HG03558 (cell line): Measurements from ENCODE around the gene ATP10A.

Experiments used
- ATAC-seq: cut with Tn5 transposase; IDR thresholded peaks from one replicate; pipeline ENCODE4 v1.9.1; 2021; ENCODE audit warnings: moderate number of reproducible peaks; ENCODE audit not compliant: unreplicated experiment; ENCODE audit errors: extremely low read depth

ATP10A gene

DNA sequence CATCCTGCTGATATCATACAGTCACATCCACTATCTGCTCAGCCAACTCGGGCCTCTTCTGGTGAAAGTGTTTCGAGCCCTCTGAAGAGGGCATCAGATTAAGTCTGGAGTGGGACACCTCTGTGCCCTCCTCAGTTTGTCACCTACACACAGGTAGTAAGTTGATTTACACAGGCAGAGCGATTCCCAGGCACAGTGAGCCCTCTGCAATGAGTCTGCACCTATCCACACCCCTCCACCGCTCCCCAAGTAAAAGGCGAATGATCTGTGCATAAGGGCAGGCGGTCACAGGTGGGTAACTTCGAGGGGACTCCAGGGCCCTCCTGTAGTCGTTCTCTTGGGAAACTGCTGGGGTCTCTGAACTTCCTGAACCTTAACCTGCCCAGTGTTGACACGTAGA lies 152.0 kb downstream of the ATP10A start:
- no peak for ATAC-seq

DNA sequence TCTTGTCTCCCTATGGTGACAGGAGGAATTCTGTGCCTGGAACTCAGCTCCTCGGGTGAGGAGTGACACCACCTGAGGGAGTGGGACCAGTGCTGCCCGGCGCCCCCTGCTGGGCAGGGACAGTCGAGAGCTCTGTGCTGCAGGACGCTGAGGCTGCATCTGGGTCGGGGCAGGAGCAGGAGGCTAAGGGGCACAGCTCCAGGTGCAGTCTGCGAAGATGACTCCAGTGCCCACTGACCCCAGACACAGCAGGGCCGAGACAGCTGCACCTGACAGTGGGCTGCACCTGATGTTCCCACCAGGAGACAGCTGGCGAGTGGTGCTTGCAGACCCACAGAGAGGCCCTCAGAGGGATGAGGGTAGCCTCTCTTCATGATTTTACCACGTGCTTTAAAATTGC lies 152.9 kb downstream of the ATP10A start:
- ATAC-seq, result no peak

DNA sequence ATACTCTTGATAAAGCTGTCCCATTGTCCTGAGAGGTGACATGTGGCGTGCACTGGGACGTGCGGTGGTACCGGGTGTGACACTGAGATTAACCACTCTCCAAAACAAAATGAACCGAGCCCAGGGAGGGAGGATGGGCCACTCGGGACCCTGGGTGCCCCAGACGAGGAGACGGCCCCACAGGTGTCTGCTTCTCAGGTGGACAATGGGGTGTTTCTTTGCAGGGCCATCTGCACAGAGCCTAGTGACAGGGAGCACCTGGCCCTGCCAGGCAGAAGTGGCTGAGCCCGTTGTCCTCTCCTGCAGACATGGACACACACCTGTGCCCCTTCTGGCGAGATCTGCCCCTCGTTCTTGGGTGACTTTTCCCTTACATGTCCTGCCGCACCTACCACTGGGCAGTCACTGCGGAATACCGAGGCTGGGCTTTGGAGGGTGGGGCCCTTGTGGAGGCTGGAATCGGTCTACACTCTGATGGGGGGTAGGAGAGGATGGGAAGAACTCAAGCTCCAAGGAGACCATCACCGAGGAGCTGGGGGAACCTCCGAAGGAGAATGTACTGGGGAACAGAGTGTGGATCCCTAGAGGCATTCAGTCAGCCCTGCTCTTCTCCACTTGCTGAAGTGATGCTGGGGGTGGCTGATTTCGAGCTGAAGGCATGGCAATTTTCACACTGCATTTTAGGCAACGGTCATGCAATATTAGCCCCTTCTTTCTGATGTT lies 153.5 kb downstream of the ATP10A start:
- no peak for ATAC-seq

DNA sequence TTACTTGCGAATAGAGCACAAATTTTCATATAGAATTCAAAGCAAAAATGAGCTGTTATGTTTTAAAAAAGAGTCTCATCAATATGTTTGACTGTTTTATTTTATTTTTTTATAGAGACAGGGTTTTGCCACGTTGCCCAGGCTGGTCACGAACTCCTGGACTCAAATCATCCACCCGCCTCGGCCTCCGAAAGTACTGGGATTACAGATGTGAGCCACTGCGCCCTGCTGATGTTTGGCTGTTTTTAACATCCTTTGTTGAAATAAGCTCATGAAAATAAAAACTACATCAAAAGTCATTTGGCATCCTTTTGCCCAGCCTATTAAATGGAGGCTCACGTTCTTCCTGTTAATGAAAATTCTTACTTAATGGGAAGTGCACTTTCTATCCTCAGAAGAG lies 154.7 kb downstream of the ATP10A start:
- no peak for ATAC-seq

DNA sequence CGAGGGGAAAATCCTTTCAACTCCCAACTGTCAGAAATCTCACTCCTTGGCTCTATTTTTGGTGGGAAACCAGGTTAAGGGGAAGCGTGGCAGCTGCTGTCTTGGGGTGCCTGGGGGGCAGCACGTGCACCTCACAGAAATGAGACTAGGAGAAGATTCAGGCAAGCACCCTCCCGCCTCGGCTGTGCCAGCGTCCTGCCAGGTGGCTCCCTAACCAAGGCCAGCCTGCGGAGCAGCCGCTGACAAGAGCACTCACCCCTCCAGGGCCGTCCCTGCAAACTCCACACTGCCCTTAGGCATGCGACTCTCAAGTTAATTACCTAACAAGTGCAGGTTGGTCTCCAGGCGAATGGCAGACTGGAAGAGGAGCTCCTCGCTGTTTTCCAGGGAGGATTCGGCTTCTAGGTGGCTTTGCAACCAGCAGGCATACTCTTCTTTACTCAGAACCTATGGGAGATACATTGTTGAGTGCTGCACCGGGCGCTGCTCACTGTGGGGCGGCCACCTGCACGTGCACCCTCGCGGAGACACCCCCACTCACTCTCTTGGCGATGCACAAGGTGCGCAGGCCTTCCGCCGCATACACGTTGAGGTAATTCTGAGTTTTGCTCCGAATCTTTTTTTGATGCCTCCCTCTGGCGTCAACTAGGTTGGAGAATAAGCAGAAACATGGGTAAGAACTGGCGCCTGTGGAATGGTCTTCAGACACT lies 155.3 kb downstream of the ATP10A start:
- no peak for ATAC-seq

DNA sequence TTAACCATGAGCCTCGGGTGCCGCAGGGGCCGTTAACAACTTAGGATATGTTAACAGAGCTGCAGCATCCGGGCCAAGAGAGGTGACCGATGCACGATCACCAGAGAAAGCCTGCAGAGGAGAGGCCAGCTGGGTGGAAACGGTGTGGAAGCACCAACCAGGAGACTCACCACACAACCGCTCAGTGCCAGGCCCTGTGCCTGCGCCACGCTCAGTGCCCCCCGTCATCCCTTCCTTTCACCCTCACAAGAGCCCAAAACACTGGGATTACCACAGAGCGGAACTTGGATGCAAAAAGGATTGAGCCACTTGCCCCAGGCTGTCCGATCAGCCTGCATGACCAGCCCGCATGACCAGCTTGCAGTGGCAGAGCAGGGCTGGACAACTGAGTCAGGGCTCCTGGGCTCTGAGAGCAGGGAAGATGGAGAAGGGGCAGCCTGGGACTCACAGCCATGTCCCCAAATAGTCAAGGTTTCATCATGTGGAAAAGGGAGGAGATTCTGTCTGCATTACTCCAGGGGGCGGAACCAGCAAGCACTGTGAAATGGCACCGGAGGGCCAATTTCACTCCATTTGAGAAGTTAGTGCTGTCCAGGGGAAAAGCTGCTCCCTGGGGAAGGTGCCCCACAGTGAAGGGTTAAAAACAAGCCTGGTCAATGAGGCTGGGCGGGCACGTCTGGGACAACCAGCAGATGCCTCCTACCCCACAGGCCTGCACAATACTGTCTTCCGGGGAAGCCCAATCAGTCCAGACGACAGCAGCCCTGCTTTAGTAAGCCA lies 156.8 kb downstream of the ATP10A start:
- no peak for ATAC-seq

DNA sequence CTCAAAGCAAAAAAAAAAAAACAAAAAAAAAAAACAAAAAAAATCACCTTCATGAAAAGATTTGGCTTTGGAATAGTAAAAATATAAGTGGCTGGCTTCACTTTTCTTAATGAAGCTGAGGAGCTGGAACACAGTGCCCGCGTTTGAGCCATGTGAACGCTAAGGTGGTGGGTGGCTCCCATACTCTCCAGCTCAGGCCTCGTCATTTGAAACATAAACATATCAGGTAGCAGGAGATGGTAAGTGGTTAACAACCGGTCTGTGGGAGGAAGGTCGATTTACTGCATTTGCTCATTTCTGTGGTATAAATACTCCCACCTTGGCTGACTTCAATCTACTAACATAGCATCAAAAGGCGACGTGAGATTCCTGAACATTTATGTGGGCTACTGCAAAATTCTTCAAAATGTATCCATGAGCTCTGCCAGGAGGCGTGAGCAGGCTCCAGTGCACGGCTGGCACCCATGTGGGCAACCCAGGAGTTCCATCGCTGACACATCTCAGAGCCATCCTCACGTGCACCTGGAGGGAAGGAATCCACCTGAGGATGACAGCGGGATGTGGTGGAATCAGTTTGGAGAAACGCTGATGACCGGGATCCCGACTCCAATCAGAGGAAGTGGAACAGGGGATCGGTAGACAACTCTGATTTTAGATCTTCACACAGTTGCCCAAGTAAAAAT lies 157.6 kb downstream of the ATP10A start:
- ATAC-seq, result no peak

DNA sequence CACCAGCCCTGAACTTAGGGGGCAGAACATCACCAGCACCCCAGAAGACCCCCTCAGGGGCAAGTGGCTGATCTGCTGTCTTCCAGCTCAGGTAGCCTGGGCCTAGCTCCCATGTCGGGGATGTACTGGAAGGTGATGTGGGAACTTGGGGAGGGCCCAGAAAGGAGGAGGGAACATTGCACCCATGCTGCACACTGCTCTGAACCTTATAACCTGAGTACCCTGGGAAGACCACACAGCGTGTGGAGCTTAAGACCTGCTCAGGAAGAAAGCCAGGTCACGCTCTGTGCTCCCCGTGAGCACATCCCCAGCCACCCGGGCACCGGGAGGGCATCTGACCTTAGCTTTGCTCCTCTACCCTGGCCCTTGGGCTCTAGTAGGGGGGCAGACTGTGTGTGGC lies 159.4 kb downstream of the ATP10A start:
- no peak for ATAC-seq

DNA sequence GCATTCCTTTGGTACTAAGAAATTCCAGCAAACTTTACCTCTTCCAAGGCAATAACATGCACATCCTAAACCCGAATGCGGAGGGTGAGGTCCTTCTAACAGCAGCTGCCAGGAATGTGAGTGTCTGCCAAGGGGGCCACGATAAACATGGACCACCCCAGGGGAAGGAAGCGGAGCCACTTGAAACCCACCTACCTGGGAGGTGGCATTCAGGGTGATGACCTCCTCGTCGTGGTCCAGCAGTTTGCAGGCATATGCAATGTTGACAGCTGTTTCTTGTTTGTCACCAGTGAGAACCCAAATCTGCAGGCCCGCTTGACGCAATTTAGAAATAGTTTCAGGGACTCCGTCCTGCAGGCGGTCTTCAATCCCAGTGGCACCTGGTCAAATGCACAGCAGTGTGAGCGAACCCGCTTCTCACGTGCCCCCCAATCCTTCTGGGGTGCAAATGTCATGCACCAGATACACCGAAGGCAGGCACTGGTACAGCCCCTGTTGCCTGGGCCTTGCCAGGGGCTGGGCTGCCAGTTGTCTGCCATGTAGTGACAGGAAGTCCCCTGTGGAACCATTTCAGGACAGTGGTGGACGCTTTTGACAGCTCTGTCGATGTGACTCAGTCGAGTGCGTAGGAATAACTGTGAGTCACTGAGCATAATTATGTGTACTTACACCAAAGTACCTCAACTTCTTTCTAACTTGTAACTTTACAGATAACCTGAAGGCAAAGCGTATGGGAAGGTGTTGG lies 161.2 kb downstream of the ATP10A start:
- no peak for ATAC-seq

DNA sequence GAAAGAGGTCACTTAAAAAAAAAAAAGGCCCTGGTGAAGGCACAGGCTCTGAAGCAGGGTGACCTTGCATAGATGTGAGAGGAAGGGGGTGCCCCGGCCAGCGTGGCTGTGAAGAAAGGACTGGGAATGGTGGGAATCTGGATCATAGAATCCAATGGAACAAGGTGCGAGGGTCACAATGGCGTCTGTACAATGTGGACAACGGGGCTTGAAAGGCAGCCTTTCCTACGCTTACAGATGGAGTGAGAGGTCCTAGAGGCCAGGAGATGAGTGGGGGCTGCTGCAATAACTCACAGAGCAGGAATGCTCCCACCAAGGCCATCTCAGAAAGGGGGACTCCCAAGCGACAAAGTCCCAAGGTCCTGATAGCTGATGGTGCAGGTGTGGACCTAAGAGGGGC lies 162.2 kb downstream of the ATP10A start:
- no peak for ATAC-seq

DNA sequence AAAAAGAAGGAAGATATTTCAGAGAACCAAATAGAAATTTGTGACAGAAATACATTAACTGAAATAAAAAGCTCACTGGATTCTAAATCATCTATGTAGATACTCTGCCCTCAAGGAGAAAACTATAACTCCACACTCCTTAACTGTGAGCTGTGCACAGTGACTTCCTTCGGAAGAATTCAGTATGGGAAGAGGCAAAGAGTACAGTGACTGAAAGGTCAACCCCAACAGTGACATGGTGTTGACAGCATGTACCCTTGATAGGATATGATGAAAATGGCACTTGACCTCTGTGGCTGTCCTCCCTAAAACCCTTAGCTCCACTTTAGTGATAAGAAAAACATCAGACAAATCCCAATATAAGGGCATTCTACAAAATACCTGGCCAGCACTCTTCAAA lies 165.5 kb downstream of the ATP10A start:
- no peak for ATAC-seq

DNA sequence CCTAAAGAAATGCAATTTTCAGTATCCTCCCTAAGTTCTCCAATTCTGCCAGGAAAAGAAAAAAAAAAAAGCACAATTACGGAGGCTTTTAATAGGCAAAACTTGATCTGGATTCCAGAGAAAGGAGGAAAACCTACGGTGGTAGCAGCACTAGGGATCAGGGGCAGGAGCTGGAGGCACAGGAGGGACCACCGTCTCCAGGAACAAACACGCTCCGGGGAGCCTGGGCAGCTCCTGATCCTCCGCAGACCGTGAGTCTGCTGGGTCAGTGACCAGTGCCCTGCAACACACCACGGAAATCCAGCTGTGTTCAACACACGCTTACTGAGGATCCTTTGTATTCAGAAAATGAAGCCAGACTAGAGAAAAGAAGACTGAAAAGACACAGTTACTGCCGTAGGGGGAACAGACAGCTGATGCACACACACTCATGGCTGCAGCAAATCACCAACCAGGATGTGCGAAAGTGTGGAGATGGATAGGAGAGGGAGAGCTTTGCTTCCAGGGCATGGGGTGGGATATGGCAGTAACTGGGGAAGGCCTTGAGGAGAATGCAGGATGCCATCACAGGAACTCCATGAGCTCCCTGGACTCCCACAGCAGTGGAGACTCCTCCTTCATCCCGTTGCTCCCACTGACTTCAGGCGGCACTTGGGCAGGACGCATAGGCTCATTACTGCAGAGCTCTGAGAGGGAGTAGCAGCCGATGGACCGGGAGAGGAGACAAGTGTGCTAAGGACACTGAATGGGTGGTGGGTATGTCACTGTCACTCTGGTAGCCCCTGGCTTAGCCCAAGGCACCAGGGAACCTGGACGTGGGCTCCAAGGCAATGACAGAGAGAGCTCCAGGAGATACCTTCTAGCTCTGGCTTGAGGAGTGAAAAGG lies 167.0 kb downstream of the ATP10A start:
- no peak for ATAC-seq

DNA sequence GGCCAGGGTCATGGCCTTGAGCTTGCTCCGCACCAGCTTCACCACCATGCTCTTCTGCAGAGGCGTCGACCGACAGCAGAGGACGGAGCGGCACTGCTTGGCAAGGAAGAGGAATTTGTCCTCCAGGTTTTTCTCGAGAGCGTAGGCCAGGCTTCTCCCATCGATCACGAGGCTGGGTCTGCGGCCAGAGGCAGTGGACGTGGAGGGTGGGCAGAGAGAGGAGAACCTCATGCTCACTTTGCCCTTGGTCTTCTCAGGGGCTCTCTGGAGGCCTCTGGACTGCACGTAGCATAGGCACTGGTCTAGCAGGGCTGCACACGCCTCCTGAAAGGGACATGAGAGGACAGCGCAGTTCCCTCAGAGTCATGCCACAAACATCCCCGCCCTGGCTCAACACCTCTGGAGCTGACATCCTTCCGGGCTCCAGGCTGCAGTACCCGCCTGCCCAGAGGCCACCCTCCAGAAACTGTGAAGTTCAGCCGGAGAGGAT lies 168.3 kb downstream of the ATP10A start:
- no peak for ATAC-seq

DNA sequence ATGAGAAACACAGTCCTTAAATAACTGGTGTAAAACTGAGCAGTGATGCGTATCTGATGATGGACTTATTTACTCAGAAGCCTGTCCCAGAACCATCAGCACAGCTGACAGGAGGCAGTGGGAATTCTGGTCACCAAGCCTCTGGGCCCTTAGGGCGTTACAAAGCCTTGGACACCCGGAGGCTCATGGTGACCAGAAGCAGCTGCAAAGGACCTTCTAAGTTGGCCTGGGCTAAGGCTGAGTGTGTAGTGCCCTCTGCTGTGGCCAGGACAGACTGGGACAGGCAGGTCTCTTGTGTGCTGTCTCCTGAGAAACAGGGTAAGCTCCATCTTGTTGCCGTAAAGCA lies 168.9 kb downstream of the ATP10A start:
- ATAC-seq, result no peak

DNA sequence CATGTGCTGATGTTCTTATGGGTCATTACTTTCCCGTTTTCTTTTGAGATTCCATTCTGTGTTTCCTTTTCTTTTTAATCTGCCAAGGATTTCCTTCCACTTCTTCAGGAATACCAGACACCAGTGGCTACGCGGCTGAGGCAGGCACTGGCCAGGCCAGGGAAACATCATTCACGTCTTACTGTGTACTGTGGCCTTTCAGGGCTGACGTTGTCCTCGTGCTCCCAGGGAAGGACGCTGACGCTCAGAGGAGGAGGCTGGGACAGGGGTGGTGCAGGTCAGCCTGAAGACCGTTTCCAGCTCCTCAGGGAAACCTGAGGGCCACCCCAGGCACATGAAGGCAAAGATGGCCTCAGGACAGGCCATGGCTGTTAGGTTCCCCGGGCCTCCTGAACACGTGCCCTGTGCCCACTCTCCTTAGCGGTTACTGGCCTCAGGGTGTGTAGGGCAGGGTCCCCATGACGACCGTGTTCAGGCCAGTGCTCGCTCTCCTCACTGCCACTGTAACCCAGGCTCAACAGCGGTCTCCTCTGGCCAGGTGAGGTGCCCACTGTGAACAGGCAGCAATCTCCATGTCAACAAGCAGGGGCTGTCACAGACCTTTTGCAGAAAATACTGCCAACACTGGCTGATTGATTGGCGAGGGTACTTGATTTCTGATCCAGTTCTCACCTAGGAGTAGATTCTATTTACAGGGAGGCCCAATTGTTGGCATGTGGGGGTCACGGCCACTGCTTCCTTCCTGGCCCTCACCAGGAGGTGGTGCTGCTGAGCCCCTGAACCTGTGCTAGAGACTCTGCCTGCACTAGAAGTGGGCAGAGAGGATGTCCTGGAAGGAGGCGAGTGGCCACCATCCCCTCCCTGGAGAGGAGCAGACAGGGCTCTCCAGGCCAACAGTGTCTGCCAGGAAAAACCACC lies 169.5 kb downstream of the ATP10A start:
- no peak for ATAC-seq

DNA sequence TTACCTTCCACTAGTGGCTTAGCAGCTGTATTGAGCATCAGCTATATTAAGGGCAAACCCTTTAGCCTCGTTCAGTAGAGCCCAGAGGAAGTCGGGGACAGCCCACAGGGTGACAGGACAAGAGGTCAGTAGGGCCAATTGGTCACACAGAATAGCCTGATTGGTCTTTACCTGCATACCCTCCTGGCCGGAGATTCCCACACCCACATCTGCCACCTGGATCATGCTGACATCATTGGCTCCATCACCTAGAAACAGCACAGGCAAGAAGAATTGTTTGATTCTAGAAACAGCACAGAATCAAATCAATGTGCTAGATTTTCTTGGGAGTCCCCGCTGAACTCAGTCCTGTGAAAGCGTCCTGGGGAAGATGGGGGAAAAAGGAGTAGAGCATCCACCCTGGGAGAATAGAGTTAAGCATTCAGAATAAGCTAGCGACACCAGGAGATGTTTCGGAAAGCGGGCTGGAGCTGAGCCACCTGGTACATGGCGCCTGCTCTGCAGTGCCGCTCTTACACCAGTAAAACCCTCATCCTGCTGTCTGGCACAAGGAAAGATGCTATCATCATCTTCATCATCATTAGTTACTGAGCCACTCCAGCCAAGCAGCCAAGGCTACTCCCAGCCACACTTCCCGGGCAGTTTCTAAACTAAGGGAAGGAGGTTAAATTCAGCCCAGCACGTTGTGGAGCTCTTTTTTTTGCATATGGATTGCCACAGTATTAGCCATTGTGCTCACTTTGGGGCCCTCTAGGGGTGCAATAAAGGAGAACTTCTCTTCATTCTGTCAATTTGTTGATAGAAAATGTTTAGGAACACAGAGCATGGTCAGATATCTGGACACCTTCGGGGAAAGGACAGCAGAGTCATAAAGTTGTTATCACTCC lies 171.3 kb downstream of the ATP10A start:
- no peak for ATAC-seq
